ENCODE measurements around the gene ARL6IP4.

ARL6IP4 gene

DNA sequence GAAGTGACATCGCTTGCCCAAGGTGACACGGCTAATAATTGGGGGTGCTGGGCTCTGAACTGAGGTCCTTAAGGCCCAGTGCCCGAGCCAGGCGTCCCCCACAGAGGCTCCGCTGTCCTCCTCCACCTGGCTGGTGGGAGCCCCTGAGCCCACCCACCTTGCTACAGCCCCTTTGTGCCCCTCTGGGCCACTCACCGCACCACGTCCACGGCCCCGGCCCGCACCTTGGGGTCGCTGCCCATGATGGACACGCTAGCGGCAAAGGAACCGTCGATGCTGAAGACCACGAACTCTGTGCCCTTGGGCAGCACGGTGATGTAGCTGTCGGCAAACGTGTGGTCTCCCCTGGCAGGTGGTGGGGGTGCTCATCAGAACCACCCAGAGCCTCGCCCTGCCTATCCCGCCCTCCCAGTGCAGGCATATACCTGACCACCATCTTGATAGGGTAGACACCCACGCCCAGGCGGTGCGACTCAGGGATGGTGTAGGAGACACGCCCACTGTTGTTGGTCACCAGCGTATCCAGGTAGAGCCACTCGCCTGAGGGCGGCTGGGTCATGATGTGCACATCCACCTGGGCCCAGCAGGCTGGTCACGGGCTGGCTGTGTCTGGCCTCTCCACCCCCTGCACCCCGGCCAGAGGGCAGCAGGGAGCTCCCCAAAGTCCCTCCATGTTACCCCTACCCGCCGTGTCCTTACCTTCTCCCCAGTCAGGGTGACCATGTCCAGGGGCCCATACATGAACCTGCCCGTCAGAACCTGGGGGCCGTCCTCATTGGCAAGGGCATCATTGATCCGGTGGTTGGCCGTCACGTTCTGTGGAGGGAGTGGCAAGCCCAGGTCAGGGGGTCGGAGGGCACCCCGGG, 6.8 kb downstream of the ARL6IP4 start:
- H3K4me3 Mint-ChIP-seq = no peak overlapping the region
- DNase-seq = no peak
- H3K27me3 Mint-ChIP-seq (ENCODE audit: low read depth, poor library complexity) = no peaks in the 10 kb centered on the region
- no peak for TF ChIP-seq CTCF (IDR thresholded peaks at IDR 0.05)
- peaks cover 32% of the 10 kb centered on the region for H3K4me1 Mint-ChIP-seq
- no peaks in the 10 kb centered on the region for H3K9me3 Mint-ChIP-seq
- H3K36me3 Mint-ChIP-seq (ENCODE audit: low read depth) = no peaks in the 10 kb centered on the region
- H3K27ac Mint-ChIP-seq = no peak overlapping the region

GRCh38 chr12:122988036-122988435, 7.6 kb downstream of the ARL6IP4 start:
- no peaks in the 10 kb centered on the region for H3K9me3 Mint-ChIP-seq
- no peak for TF ChIP-seq CTCF (IDR thresholded peaks at IDR 0.05)
- no peak overlapping the region for H3K4me3 Mint-ChIP-seq
- DNase-seq = no peak
- H3K4me1 Mint-ChIP-seq = peaks cover 25% of the 10 kb centered on the region
- no peaks in the 10 kb centered on the region for H3K36me3 Mint-ChIP-seq (ENCODE audit: low read depth)
- no peak overlapping the region for H3K27ac Mint-ChIP-seq
- H3K27me3 Mint-ChIP-seq (ENCODE audit: low read depth, poor library complexity) = no peaks in the 10 kb centered on the region

GRCh38 chr12:122988612-122989212, 8.2 kb downstream of the ARL6IP4 start:
- no peak for DNase-seq
- Mint-ChIP-seq H3K27ac (peak overlapping the region; percentile 59), H3K27me3 (ENCODE audit: low read depth, poor library complexity) (no peaks in the 10 kb centered on the region), H3K4me1 (peaks cover 18% of the 10 kb centered on the region), H3K4me3 (no peak overlapping the region), H3K36me3 (ENCODE audit: low read depth) (no peaks in the 10 kb centered on the region), H3K9me3 (no peaks in the 10 kb centered on the region)
- TF ChIP-seq CTCF (IDR thresholded peaks at IDR 0.05) = no peak

- no peaks in the 10 kb centered on the region for H3K9me3 Mint-ChIP-seq
- H3K4me1 Mint-ChIP-seq = peaks cover 12% of the 10 kb centered on the region
- DNase-seq = no peak
- H3K4me3 Mint-ChIP-seq = no peak overlapping the region
- H3K27ac Mint-ChIP-seq = no peak overlapping the region
- TF ChIP-seq CTCF (IDR thresholded peaks at IDR 0.05) = no peak
- no peaks in the 10 kb centered on the region for H3K36me3 Mint-ChIP-seq (ENCODE audit: low read depth)
- no peaks in the 10 kb centered on the region for H3K27me3 Mint-ChIP-seq (ENCODE audit: low read depth, poor library complexity)
Measured at GRCh38 chr12:122989225-122989839, 8.9 kb downstream of the ARL6IP4 start.

DNA sequence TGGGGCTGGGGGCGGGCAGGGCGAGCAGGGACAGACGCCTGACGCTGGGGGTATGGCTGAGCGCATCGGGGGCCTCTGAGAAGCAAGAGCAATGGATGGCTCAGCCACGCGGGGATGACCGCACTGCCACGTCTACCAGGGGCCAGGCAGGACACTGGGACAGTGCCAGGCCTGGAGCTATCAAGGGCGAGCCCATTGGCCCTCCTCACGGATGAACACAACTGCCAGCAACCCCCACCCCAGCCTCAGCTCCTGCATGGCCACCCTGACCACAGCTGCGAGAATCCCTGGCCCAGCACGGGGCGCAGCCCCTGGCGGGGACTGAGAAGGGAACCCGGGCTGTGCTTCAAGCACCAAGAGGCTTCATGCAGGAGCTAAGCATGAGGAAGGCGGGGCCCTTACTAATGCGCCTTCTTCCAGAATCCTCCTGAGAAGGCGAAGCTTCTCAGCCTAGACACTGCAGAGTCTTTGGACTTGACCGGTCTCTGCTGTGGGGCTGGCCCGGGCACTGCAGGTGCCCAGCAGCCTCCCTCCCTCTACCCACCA, 9.5 kb downstream of the ARL6IP4 start:
- Mint-ChIP-seq H3K27me3 (ENCODE audit: low read depth, poor library complexity) (no peaks in the 10 kb centered on the region), H3K4me3 (no peak overlapping the region), H3K27ac (no peak overlapping the region), H3K4me1 (peaks cover 6% of the 10 kb centered on the region), H3K9me3 (no peaks in the 10 kb centered on the region), H3K36me3 (ENCODE audit: low read depth) (no peaks in the 10 kb centered on the region)
- no peak for DNase-seq
- TF ChIP-seq CTCF (IDR thresholded peaks at IDR 0.05) = no peak
